NCI-H510A treated with DMSO at 0.1 percent for 48 hours (cell line): ENCODE data around the gene BZW2.
"Not testable (repeated sequence)": the region's sequence is repeated elsewhere in the genome, so short reads cannot be mapped to it uniquely, and the experiment has no call there.

Experiments
- DNase-seq: peaks from one replicate; lab custom pipeline; 2025; lab: John Stamatoyannopoulos, UW

BZW2 gene

DNA sequence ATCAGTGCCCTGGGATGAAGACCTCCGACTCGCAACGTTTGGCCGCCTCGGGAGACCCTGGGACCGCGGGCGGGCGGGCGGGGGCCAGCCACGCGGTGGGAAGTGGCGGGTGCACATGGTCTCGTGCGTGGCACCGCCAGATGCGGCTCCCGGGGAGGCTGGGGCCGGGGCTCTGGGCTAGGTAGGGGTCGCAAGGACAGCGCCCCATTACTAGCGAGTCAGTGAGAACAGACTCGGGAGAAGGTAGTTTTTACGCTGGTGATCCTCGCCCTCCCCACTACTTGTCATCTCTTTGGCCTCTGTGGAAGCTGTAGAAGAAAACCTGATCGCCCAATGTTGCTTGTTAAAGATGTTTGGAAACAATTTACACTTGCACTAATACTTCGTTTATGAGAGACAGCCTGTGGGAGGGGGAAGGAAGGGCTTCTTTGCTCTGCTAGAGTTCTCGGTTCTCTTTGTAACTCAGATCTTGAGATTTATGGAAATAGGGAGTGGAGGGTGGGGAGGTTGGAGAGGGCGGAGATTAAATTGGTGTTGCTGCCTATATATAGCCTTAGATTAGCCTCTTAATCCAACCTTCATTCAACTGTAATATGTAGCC lies 591 bp downstream of the BZW2 start:
- peak; percentile 39 for DNase-seq

- no peak for DNase-seq
These were observed 1.5 kb downstream of the BZW2 start for GRCh38 chr7:16647435-16647960.

DNA sequence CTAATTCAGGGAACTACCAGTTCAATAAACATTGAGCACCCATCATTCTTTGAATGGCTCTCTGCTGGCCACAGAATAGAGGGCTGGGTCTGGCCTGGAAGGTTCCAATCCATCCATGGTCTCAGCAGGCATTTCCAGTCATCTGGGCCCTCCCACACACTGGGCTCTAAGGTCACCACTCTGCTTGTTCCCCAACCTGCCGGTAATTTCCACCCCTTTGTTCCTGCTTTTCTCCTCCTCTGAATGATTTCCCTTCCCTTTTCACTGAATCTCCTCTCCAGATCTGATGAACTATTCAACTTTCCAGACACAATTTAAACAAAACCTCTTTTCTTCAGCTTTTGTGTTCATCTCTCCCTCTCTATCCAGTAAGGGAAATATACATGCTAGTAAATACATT lies 2.6 kb downstream of the BZW2 start:
- no peak for DNase-seq

DNA sequence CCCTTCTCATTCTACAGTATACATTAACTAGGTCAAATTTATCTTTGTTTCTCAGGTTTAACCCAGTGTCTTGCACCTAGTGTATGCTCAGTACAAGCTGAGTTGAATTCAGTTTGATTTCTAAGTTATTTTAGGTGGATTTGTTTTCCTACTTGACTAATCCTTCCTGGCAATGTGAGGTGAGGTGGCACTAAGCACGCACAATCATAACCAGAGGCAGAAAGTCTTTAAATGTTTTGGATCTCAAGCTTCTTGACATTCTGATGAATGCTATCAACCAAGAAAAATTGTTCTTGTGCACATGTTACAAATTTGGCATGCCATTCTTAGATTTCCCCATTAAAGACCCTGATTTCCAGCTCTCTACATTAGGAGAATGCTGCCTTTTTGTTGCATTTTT lies 3.2 kb downstream of the BZW2 start:
- no peak for DNase-seq

GRCh38 chr7:16650266-16650665 lies 4.3 kb downstream of the BZW2 start:
- DNase-seq: no peak

GRCh38 chr7:16651396-16652239 lies 5.6 kb downstream of the BZW2 start:
- DNase-seq: no peak

DNA sequence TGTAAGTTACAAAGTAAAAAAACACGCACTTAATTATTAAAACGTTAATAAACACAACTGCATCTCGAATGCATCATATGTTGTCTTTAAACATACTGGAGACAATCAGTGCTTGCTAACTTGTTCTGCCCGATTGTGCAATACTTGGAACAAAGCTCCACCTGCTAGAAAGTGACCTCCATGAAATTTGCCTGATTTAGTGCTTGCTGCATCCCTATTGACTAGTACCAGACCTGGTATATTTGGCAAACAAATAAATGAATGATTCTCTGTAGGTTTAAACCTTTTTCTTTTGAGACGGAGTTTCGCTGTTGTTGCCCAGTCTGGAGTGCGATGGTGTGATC lies 6.2 kb downstream of the BZW2 start:
- no peak for DNase-seq

GRCh38 chr7:16652888-16653287 lies 6.9 kb downstream of the BZW2 start:
- DNase-seq: peak; percentile 83

GRCh38 chr7:16655394-16655793 lies 9.4 kb downstream of the BZW2 start:
- DNase-seq: no peak

DNA sequence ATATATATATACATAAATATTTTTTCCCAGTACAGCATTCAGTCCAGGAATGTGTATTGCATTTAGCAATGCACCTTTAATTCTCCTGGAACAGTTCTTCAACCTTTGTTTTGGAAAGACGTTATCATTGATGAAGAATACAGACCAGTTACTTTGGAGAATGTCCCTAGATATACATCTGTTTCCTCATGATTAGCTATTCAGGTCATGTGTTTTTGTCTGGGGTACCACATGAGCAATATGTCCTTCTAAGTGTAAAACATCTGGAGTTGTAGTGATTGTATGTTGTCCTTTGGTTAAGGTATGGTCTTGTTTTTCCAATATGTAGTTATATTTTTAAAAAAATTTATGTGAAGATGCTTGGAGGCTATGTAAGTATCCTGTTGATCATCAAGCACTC lies 10.2 kb downstream of the BZW2 start:
- no peak for DNase-seq

DNA sequence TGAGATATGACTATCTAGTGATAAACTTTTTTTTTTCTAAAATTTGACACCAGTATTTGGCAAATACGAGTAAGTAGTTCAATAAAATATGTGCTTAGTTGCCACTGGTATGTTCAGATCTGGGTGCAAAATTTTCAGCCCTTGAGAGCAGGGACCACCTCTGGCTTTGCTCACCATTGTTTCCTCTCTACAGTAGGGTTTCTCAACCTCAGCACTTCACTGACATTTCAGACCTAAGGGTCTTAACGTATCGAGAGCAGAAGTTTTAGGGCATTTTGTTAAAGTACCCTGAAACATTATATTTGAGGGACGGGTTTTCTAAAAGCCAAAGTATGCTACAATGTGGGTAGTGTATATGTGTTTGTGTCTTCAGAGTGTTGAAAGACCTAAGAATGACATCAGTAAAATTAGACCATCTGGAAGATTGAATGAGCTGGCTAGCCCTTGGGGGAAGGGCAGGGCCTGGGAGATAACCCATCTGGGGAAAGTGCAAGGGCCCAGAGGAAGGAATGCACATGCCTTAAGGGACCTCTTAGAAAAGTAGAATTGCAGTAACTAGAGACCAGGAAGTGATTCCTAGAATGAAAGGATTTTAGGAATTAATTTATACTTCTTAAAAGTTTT lies 11.8 kb downstream of the BZW2 start:
- no peak for DNase-seq

- DNase-seq: not testable (repeated sequence)
These were observed 14.0 kb downstream of the BZW2 start for GRCh38 chr7:16659854-16660497.

DNA sequence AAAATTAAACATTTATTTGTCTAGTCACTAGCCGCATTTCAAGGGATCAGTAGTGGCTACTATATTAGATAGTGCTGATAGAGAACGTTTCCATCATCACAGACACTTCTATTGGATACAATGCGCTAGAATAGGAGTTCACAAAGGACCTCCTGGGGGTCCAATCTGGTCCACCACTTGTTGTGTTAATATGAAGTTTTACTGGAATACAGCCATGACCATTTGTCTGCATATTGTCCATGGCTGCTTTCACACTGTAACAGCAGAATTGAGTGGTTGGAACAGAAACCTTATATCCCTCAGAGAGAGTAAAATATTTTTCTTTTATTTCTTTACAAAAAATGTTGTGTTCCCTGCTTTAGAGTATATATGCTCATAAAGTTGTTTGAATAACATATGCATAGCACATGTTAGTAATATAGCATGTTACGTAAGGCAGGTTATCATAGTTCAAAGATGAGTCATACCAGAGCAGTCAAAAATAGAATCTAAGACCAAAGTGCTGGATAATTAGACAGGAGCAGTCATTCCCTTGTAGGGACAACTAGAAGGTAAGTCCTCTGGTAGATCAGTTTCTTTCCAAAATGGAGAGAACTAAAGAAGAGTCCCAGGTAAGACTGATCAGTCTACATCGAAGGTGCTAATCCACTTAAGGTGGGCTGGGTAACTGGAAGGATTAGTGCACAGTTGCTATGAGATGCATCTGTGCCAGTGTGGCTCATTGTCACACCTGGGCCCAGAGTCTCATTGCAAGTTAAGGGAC lies 14.9 kb downstream of the BZW2 start:
- DNase-seq: no peak

GRCh38 chr7:16661924-16662323 lies 15.9 kb downstream of the BZW2 start:
- no peak for DNase-seq

GRCh38 chr7:16667355-16667754 lies 21.4 kb downstream of the BZW2 start:
- DNase-seq: no peak

- DNase-seq: no peak
These were observed 22.3 kb downstream of the BZW2 start for GRCh38 chr7:16668049-16668858.

DNA sequence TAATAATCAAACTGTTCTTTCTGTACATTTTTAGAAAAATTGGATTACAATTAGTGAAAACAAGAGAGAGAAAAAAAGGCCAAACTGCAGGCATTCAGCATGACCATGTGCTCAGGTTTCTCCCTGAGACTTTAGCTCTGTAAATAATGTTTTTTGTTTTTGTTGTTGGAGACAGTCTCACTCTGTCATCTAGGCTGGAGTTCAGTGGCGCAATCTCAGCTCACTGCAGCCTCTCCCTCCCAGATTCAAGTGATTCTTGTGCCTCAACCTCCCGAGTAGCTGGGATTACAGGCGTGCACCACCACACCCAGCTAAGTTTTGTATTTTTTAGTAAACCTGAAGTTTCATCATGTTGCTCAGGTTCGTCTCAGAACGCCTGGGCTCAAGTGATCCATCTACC lies 23.0 kb downstream of the BZW2 start:
- no peak for DNase-seq

- DNase-seq: no peak
These were observed 23.6 kb downstream of the BZW2 start for GRCh38 chr7:16669581-16669980.

DNA sequence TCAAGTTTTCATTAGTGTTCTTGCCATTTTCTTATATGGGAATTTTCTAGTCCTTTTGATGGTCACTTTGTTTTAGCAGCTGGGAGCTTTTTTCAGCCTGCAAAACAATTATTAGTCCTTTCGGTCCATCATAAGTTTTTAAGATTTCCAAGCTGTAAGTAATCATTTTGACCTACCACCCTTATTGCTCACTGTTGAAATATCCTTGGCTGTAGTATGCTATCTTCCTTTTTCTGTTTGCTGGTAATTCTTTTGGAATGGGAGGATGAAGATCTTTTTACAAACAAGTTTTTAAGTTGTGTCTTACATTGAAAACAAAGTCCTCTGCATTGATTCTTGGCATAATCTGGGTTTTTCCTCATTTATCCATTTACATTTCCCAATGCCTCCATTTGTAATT lies 24.0 kb downstream of the BZW2 start:
- DNase-seq: no peak

GRCh38 chr7:16670731-16671344 lies 24.9 kb downstream of the BZW2 start:
- DNase-seq: no peak

- no peak for DNase-seq
These were observed 25.8 kb downstream of the BZW2 start for GRCh38 chr7:16671811-16672210.
